GM12873 (cell line): ENCODE results near the gene CHAF1A.

Experiments
- TF ChIP-seq, protein P1 (sequence below): IDR thresholded peaks from 2 replicates; pipeline ENCODE4 v1.5.1; 2012; ENCODE audit warnings: low read depth, mild to moderate bottlenecking, moderate library complexity, low read length, control low read depth; ENCODE audit not compliant: insufficient read depth; ENCODE audit errors: missing control alignments

CHAF1A gene

DNA sequence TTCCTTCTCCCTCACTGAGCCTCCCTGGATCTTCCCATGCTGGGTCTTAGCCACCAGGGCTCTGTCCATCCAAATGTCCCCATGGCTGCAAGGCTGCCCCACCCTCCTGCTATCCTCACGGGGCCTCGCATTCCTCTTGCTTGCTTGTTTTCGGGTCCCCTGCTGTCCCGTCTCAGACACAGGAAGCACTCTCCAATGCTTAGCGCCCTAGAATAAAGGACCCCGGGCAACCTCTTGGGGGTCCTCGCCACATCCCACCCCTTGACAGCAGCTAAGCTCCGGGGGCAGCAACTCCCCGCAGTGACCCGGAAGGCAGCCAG is 25.8 kb upstream of the CHAF1A start:
- TF ChIP-seq, protein P1, sequence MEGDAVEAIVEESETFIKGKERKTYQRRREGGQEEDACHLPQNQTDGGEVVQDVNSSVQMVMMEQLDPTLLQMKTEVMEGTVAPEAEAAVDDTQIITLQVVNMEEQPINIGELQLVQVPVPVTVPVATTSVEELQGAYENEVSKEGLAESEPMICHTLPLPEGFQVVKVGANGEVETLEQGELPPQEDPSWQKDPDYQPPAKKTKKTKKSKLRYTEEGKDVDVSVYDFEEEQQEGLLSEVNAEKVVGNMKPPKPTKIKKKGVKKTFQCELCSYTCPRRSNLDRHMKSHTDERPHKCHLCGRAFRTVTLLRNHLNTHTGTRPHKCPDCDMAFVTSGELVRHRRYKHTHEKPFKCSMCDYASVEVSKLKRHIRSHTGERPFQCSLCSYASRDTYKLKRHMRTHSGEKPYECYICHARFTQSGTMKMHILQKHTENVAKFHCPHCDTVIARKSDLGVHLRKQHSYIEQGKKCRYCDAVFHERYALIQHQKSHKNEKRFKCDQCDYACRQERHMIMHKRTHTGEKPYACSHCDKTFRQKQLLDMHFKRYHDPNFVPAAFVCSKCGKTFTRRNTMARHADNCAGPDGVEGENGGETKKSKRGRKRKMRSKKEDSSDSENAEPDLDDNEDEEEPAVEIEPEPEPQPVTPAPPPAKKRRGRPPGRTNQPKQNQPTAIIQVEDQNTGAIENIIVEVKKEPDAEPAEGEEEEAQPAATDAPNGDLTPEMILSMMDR, result no peak

- TF ChIP-seq, protein P1, result no peak
Observed at GRCh38 chr19:4376991-4377781, 25.3 kb upstream of the CHAF1A start.

GRCh38 chr19:4378886-4379285 is 23.6 kb upstream of the CHAF1A start:
- TF ChIP-seq, protein P1, result no peak

DNA sequence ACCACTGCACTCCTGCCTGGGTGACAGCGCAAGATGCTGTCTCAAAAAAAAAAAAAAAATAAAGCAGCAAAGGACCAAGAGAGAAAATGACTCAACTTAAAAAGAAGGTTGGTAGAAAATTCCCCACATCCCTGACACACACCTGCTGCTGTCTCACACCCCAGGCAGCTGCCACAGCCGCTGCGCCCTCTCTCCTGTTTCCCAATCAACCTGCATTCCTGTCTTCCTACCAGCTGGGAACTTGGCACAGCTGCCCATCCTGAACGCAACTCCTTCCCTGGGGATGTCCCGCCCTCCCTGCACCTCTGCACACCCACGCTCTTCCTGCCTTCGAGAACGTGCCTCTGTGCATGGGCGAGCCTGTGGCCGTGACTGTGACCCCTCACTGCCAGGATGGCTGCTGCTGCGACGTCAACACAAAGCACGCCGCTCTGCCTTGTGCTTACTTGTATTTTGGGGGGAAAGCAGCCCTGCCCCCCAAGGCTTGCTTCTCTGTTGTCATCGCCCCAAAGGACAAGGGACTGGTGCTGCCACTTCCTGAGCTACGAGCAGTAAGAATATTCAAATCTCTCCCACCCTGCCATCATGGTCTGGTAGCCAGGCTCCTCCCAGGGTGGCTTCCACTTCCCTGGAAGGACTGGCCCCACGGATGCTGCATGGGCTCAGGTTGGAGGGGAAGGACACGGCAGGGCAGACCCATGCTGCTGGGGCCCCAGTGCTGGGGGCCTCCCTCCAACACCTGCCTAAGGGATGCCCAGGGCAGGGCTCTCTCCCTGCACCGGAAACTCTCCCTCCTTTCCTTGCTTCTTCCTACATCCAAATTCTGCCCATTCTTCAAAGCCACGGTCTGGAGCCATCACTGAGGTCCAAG is 22.8 kb upstream of the CHAF1A start:
- TF ChIP-seq, protein P1, result no peak

DNA sequence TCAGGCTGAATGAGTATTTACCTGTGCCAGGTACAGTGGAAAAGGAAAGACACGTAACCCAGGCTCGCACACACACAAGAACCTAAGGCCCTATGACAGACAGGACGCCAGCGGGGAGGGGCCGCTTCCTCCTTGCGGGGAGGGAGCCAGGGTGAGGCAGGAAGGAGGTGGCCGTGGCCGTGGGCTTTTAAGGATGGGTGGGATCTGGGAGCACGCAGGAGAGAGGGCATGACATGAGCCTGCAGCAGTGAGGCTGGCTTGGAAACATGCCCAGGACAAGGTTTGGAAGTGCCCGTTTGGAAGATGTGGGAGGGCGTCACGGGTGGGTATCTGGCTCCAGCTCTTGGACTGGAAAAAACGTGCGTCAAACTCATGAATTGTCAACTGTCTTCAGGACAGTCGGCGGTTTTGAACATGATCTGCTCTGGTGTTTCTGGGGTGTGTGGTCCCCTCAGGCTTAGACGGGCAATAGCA is 22.1 kb upstream of the CHAF1A start:
- TF ChIP-seq, protein P1, result no peak

- TF ChIP-seq, protein P1, result no peak
Observed at GRCh38 chr19:4385291-4386040, 17.0 kb upstream of the CHAF1A start.

GRCh38 chr19:4386041-4386782 is 16.2 kb upstream of the CHAF1A start:
- TF ChIP-seq, protein P1, result no peak
